ENCODE data around the gene PLA2G15. TPM values are rescaled to one million over a fixed set of nuclear protein-coding genes. Genes with fewer than 3 reads are reported as not detected.
"Not testable (repeated sequence)": the region's sequence is repeated elsewhere in the genome, so short reads cannot be mapped to it uniquely, and the experiment has no call there.

Gene PLA2G15
- polyA plus RNA-seq, 3 donors, result 23.1 to 26.6 (median 23.2) TPM

- no peak for DNase-seq
These were observed 28.7 kb downstream of the PLA2G15 start for GRCh38 chr16:68273896-68274295.

GRCh38 chr16:68274441-68274840 lies 29.3 kb downstream of the PLA2G15 start:
- DNase-seq, result no peak

GRCh38 chr16:68275611-68276191 lies 30.5 kb downstream of the PLA2G15 start:
- no peak for DNase-seq

GRCh38 chr16:68276223-68276622 lies 31.1 kb downstream of the PLA2G15 start:
- DNase-seq, result no peak

- DNase-seq, result no peak
These were observed 34.8 kb downstream of the PLA2G15 start for GRCh38 chr16:68279726-68280558.

GRCh38 chr16:68281368-68282063 lies 36.3 kb downstream of the PLA2G15 start:
- DNase-seq, result no peak

- no peak for DNase-seq
These were observed 36.9 kb downstream of the PLA2G15 start for GRCh38 chr16:68282064-68282452.

- DNase-seq, result no peak
These were observed 38.2 kb downstream of the PLA2G15 start for GRCh38 chr16:68283346-68283745.

GRCh38 chr16:68283801-68284598 lies 38.8 kb downstream of the PLA2G15 start:
- no peak for DNase-seq

- no peak for DNase-seq
These were observed 39.7 kb downstream of the PLA2G15 start for GRCh38 chr16:68284847-68285246.

- no peak for DNase-seq
These were observed 40.5 kb downstream of the PLA2G15 start for GRCh38 chr16:68285683-68286082.

- DNase-seq, result no peak
These were observed 41.2 kb downstream of the PLA2G15 start for GRCh38 chr16:68286153-68287074.

- no peak for DNase-seq
These were observed 42.4 kb downstream of the PLA2G15 start for GRCh38 chr16:68287276-68288251.

- DNase-seq, result no peak
These were observed 43.1 kb downstream of the PLA2G15 start for GRCh38 chr16:68288252-68288650.

GRCh38 chr16:68288796-68289195 lies 43.6 kb downstream of the PLA2G15 start:
- DNase-seq, result not testable (repeated sequence)

GRCh38 chr16:68289202-68289601 lies 44.0 kb downstream of the PLA2G15 start:
- DNase-seq, result no peak

GRCh38 chr16:68289621-68290329 lies 44.6 kb downstream of the PLA2G15 start:
- no peak for DNase-seq

- no peak for DNase-seq
These were observed 45.3 kb downstream of the PLA2G15 start for GRCh38 chr16:68290450-68290849.

- no peak for DNase-seq
These were observed 46.1 kb downstream of the PLA2G15 start for GRCh38 chr16:68291227-68291626.

Measured in renal pelvis (tissue), 4 donors.